Activated CD8-positive, alpha-beta memory T cell treated with anti-CD3 and anti-CD28 coated beads, Interleukin-2, amount 10 ng/mL, durations not matched to agents 7 days and 5 days (primary cell): Measurements from ENCODE around the gene CD180. TPM values are rescaled to one million over a fixed set of nuclear protein-coding genes. Genes with fewer than 3 reads are reported as not detected.

Source experiments
- ATAC-seq: fragments of 150-1000 bp; cut with Tn5 transposase; one replicate; pipeline ENCODE4 v1.10.0; 2021; ENCODE audit warnings: moderate library complexity
- CTCF ChIA-PET: fragments of 350-600 bp; sonication (Branson Sonifier 250); formaldehyde crosslinking; loops from one replicate; lab custom pipeline; 2021; ENCODE audit warnings: antibody characterized with exemption; lab: Charles Lee
- DNase-seq: peaks from one replicate; pipeline ENCODE4 v3.0.0-alpha.2; 2020
- H3K27ac Mint-ChIP-seq: one replicate; pipeline ENCODE4 v1.8.0; 2021; ENCODE audit warnings: mild to moderate bottlenecking, mixed read lengths
- H3K27me3 Mint-ChIP-seq: one replicate; pipeline ENCODE4 v1.8.0; 2021; ENCODE audit warnings: mixed read lengths
- H3K36me3 Mint-ChIP-seq: one replicate; pipeline ENCODE4 v1.8.0; 2021; ENCODE audit warnings: mild to moderate bottlenecking, mixed read lengths
- H3K4me1 Mint-ChIP-seq: one replicate; pipeline ENCODE4 v1.8.0; 2021; ENCODE audit warnings: mixed read lengths
- H3K4me3 Mint-ChIP-seq: one replicate; pipeline ENCODE4 v1.8.0; 2021; ENCODE audit warnings: mild to moderate bottlenecking, moderate library complexity, mixed read lengths
- H3K9me3 Mint-ChIP-seq: one replicate; pipeline ENCODE4 v1.8.0; 2022; ENCODE audit warnings: low read depth, mixed read lengths
- total RNA-seq, 2 experiments: library from RNA; stranded (reverse); gene quantifications; one replicate each; pipeline ENCODE4 v1.2.3, GENCODE V29; 2021

Gene CD180
- total RNA-seq, result under 1 TPM in 1 of 2 experiments, not detected in 1; 0.07 TPM

GRCh38 chr5:67196537-67197059, at the start of gene CD180:
CD180 (minus strand) TSS chr5:67196799; CDS start chr5:67196641, 158 bp downstream.
- Mint-ChIP-seq H3K27me3 (no peaks in the 10 kb centered on the region), H3K27ac (no peak within 1 kb of the TSS), H3K4me3 (no peak within 1 kb of the TSS), H3K4me1 (peaks cover 42% of the 10 kb centered on the region), H3K36me3 (peaks cover 35% of the 10 kb centered on the region), H3K9me3 (peaks cover 5% of the 10 kb centered on the region)
- CTCF ChIA-PET, result interaction anchor here (1.1 to 24.1 kb wide), 4 partner anchors 11 to 34 kb away, joined by 3 to 521 read pairs (median 4); no protein-coding TSS in a partner anchor
- no peak for DNase-seq
- no peak for ATAC-seq

- CTCF ChIA-PET, result interaction anchor here (0.7 to 2.9 kb wide), 17 partner anchors 9 to 1007 kb away, joined by 3 to 17 read pairs (median 4); no protein-coding TSS in a partner anchor
- ATAC-seq (no peak), DNase-seq (no peak)
- no peak overlapping the region for H3K27ac Mint-ChIP-seq
- H3K4me3 Mint-ChIP-seq, result no peak overlapping the region
- peaks cover 20% of the 10 kb centered on the region for H3K4me1 Mint-ChIP-seq
- no peaks in the 10 kb centered on the region for H3K27me3 Mint-ChIP-seq
- peaks cover 4% of the 10 kb centered on the region for H3K9me3 Mint-ChIP-seq
- H3K36me3 Mint-ChIP-seq, result peaks cover 3% of the 10 kb centered on the region
Measured at GRCh38 chr5:67246108-67246507, 49.5 kb upstream of the CD180 start.

- Mint-ChIP-seq H3K4me1 (peaks cover 23% of the 10 kb centered on the region), H3K27ac (no peak overlapping the region), H3K36me3 (peaks cover 3% of the 10 kb centered on the region), H3K9me3 (peaks cover 4% of the 10 kb centered on the region), H3K4me3 (no peak overlapping the region), H3K27me3 (no peaks in the 10 kb centered on the region)
- ATAC-seq (no peak), DNase-seq (no peak)
- CTCF ChIA-PET, result interaction anchor here (0.6 to 2.9 kb wide), 18 partner anchors 9 to 1427 kb away, joined by 3 to 17 read pairs (median 4); no protein-coding TSS in a partner anchor
Measured at GRCh38 chr5:67245259-67245846, 48.8 kb upstream of the CD180 start.

- Mint-ChIP-seq H3K27me3 (no peaks in the 10 kb centered on the region), H3K9me3 (peaks cover 4% of the 10 kb centered on the region), H3K36me3 (peaks cover 3% of the 10 kb centered on the region), H3K4me1 (peaks cover 23% of the 10 kb centered on the region), H3K4me3 (no peak overlapping the region), H3K27ac (no peak overlapping the region)
- CTCF ChIA-PET, result interaction anchor here (1.7 to 2.9 kb wide), 3 partner anchors 11 to 78 kb away, joined by 6 to 10 read pairs (median 6); no protein-coding TSS in a partner anchor
- DNase-seq (no peak), ATAC-seq (no peak)
Measured at GRCh38 chr5:67244345-67244793, 47.8 kb upstream of the CD180 start.

GRCh38 chr5:67243944-67244343, 47.3 kb upstream of the CD180 start:
- no peak overlapping the region for H3K27ac Mint-ChIP-seq
- CTCF ChIA-PET, result interaction anchor here (0.5 kb wide), 1 partner anchor 1857 kb away, joined by 4 read pairs; no protein-coding TSS in a partner anchor
- H3K4me1 Mint-ChIP-seq, result peaks cover 23% of the 10 kb centered on the region
- H3K4me3 Mint-ChIP-seq, result no peak overlapping the region
- H3K9me3 Mint-ChIP-seq, result peaks cover 4% of the 10 kb centered on the region
- DNase-seq (no peak), ATAC-seq (no peak)
- H3K36me3 Mint-ChIP-seq, result peaks cover 3% of the 10 kb centered on the region
- H3K27me3 Mint-ChIP-seq, result no peaks in the 10 kb centered on the region

- Mint-ChIP-seq H3K27me3 (no peaks in the 10 kb centered on the region), H3K4me1 (peaks cover 18% of the 10 kb centered on the region), H3K4me3 (no peak overlapping the region), H3K27ac (no peak overlapping the region), H3K36me3 (peaks cover 3% of the 10 kb centered on the region), H3K9me3 (peaks cover 4% of the 10 kb centered on the region)
- no peak for ATAC-seq
- DNase-seq, result no peak
- CTCF ChIA-PET, result interaction anchor here (0.5 kb wide), 1 partner anchor 1857 kb away, joined by 4 read pairs; no protein-coding TSS in a partner anchor
Measured at GRCh38 chr5:67243349-67243748, 46.8 kb upstream of the CD180 start.

GRCh38 chr5:67241326-67241725, 44.7 kb upstream of the CD180 start:
- CTCF ChIA-PET, result interaction anchor here (1.3 kb wide), 1 partner anchor 10 kb away, joined by 3 read pairs; no protein-coding TSS in a partner anchor
- H3K9me3 Mint-ChIP-seq, result peaks cover 4% of the 10 kb centered on the region
- peaks cover 16% of the 10 kb centered on the region for H3K4me1 Mint-ChIP-seq
- H3K4me3 Mint-ChIP-seq, result no peak overlapping the region
- no peak overlapping the region for H3K27ac Mint-ChIP-seq
- ATAC-seq, result no peak
- H3K36me3 Mint-ChIP-seq, result peaks cover 3% of the 10 kb centered on the region
- no peak for DNase-seq
- no peaks in the 10 kb centered on the region for H3K27me3 Mint-ChIP-seq

GRCh38 chr5:67240846-67241245, 44.2 kb upstream of the CD180 start:
- Mint-ChIP-seq H3K4me3 (no peak overlapping the region), H3K9me3 (peaks cover 4% of the 10 kb centered on the region), H3K4me1 (peaks cover 16% of the 10 kb centered on the region), H3K27ac (no peak overlapping the region), H3K27me3 (no peaks in the 10 kb centered on the region), H3K36me3 (peaks cover 3% of the 10 kb centered on the region)
- no peak for DNase-seq
- no peak for ATAC-seq
- CTCF ChIA-PET, result no interaction called here

GRCh38 chr5:67240065-67240464, 43.5 kb upstream of the CD180 start:
- Mint-ChIP-seq H3K4me3 (no peak overlapping the region), H3K27ac (no peak overlapping the region), H3K9me3 (peaks cover 4% of the 10 kb centered on the region), H3K4me1 (peaks cover 12% of the 10 kb centered on the region), H3K36me3 (peaks cover 3% of the 10 kb centered on the region), H3K27me3 (no peaks in the 10 kb centered on the region)
- CTCF ChIA-PET, result interaction anchor here (0.7 to 1.3 kb wide), 3 partner anchors 9 to 85 kb away, joined by 3 to 5 read pairs (median 3); no protein-coding TSS in a partner anchor
- DNase-seq (no peak), ATAC-seq (no peak)

GRCh38 chr5:67238191-67238590, 41.6 kb upstream of the CD180 start:
- Mint-ChIP-seq H3K4me3 (no peak overlapping the region), H3K27ac (no peak overlapping the region), H3K27me3 (no peaks in the 10 kb centered on the region), H3K4me1 (peaks cover 9% of the 10 kb centered on the region), H3K9me3 (peaks cover 4% of the 10 kb centered on the region), H3K36me3 (peaks cover 3% of the 10 kb centered on the region)
- no peak for ATAC-seq
- no peak for DNase-seq
- CTCF ChIA-PET, result no interaction called here

GRCh38 chr5:67235399-67236110, 39.0 kb upstream of the CD180 start:
- ATAC-seq, result no peak
- Mint-ChIP-seq H3K27me3 (no peaks in the 10 kb centered on the region), H3K36me3 (peaks cover 7% of the 10 kb centered on the region), H3K27ac (no peak overlapping the region), H3K4me1 (no peaks in the 10 kb centered on the region), H3K9me3 (no peaks in the 10 kb centered on the region), H3K4me3 (no peak overlapping the region)
- CTCF ChIA-PET, result no interaction called here
- DNase-seq, result no peak

GRCh38 chr5:67234671-67235176, 38.1 kb upstream of the CD180 start:
- Mint-ChIP-seq H3K4me3 (no peak overlapping the region), H3K9me3 (no peaks in the 10 kb centered on the region), H3K27me3 (no peaks in the 10 kb centered on the region), H3K27ac (no peak overlapping the region), H3K36me3 (peaks cover 7% of the 10 kb centered on the region), H3K4me1 (no peaks in the 10 kb centered on the region)
- no peak for DNase-seq
- ATAC-seq, result no peak
- CTCF ChIA-PET, result interaction anchor here (1.0 to 1.1 kb wide), 2 partner anchors 12 to 68 kb away, joined by 3 to 4 read pairs; no protein-coding TSS in a partner anchor

- ATAC-seq, result no peak
- Mint-ChIP-seq H3K4me1 (no peaks in the 10 kb centered on the region), H3K27ac (no peak overlapping the region), H3K9me3 (no peaks in the 10 kb centered on the region), H3K36me3 (peaks cover 10% of the 10 kb centered on the region), H3K4me3 (no peak overlapping the region), H3K27me3 (no peaks in the 10 kb centered on the region)
- no peak for DNase-seq
- CTCF ChIA-PET, result interaction anchor here (1.4 to 1.6 kb wide), 2 partner anchors 12 to 14 kb away, joined by 3 to 6 read pairs; no protein-coding TSS in a partner anchor
Measured at GRCh38 chr5:67233075-67233474, 36.5 kb upstream of the CD180 start.
